HG03354 (cell line): Measurements from ENCODE around the gene LDB2.

Source experiments
- ATAC-seq: cut with Tn5 transposase; IDR thresholded peaks from one replicate; pipeline ENCODE4 v1.9.1; 2021; ENCODE audit warnings: mild to moderate bottlenecking; ENCODE audit not compliant: unreplicated experiment, poor library complexity, severe bottlenecking

LDB2 gene

GRCh38 chr4:16627999-16628398 is 270.4 kb downstream of the LDB2 start:
- ATAC-seq: no peak

GRCh38 chr4:16626945-16627344 is 271.5 kb downstream of the LDB2 start:
- no peak for ATAC-seq

- ATAC-seq: no peak
These were observed 275.6 kb downstream of the LDB2 start for GRCh38 chr4:16622826-16623225.

GRCh38 chr4:16617435-16617834 is 281.0 kb downstream of the LDB2 start:
- ATAC-seq: no peak

GRCh38 chr4:16617011-16617410 is 281.4 kb downstream of the LDB2 start:
- no peak for ATAC-seq

GRCh38 chr4:16609170-16609758 is 289.2 kb downstream of the LDB2 start:
- ATAC-seq: no peak

GRCh38 chr4:16608611-16609125 is 289.8 kb downstream of the LDB2 start:
- ATAC-seq: no peak

- ATAC-seq: no peak
These were observed 290.3 kb downstream of the LDB2 start for GRCh38 chr4:16608123-16608522.

- ATAC-seq: no peak
These were observed 291.0 kb downstream of the LDB2 start for GRCh38 chr4:16607241-16608066.

GRCh38 chr4:16606691-16607090 is 291.8 kb downstream of the LDB2 start:
- ATAC-seq: no peak

- no peak for ATAC-seq
These were observed 295.3 kb downstream of the LDB2 start for GRCh38 chr4:16603178-16603577.

GRCh38 chr4:16598597-16599206 is 299.7 kb downstream of the LDB2 start:
- no peak for ATAC-seq

- no peak for ATAC-seq
These were observed 300.4 kb downstream of the LDB2 start for GRCh38 chr4:16597845-16598596.

GRCh38 chr4:16597443-16597842 is 301.0 kb downstream of the LDB2 start:
- ATAC-seq: no peak

- no peak for ATAC-seq
These were observed 302.2 kb downstream of the LDB2 start for GRCh38 chr4:16596267-16596666.

GRCh38 chr4:16594128-16594527 is 304.3 kb downstream of the LDB2 start:
- no peak for ATAC-seq

GRCh38 chr4:16593386-16593785 is 305.1 kb downstream of the LDB2 start:
- no peak for ATAC-seq

- no peak for ATAC-seq
These were observed 307.1 kb downstream of the LDB2 start for GRCh38 chr4:16591272-16591826.

- no peak for ATAC-seq
These were observed 307.6 kb downstream of the LDB2 start for GRCh38 chr4:16590797-16591196.

- ATAC-seq: no peak
These were observed 309.8 kb downstream of the LDB2 start for GRCh38 chr4:16588651-16589050.
